GM12875 (cell line): Measurements from ENCODE around the gene DLX3.

Experiments used
- H3K4me3 ChIP-seq: one replicate; pipeline ENCODE4 v1.5.1; 2011; ENCODE audit warnings: low read depth, low read length, control low read depth
- CTCF ChIP-seq: IDR thresholded peaks from 2 replicates; pipeline ENCODE4 v1.5.1; 2011; ENCODE audit warnings: low read depth, mild to moderate bottlenecking, control low read depth, inconsistent platforms, low read length, moderate library complexity, borderline replicate concordance; ENCODE audit not compliant: insufficient read depth

Gene DLX3

GRCh38 chr17:50036455-50037261 lies 41.6 kb upstream of the DLX3 start:
- H3K4me3 ChIP-seq = no peak overlapping the region
- TF ChIP-seq CTCF = no peak

- TF ChIP-seq CTCF = no peak
Measured at GRCh38 chr17:50035945-50036344, 40.9 kb upstream of the DLX3 start.

DNA sequence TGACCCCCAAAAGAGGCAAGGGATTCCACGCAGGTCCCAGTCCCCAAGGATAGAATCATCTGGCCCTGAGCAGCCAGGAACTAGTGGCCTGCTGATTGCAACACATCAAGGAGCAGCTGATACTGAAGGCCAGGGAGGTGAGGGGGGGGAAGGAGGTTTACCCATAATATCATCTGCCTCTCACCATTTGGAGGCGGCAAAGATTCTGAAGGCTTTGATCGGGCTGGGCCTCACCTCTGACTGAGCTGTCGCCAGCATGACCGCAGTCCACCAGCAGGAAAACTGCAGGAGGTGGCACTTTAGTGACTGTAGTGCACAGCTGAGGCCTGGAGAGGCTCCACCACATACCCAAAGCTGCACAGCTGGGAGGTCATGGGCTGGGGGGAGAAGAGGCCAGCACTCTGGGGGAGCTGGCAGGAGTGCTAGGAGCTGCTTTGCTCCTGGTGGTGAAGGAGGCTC lies 40.4 kb upstream of the DLX3 start:
- no peak overlapping the region for H3K4me3 ChIP-seq
- no peak for TF ChIP-seq CTCF

More at GRCh38 chr17:50035945-50036344, 40.9 kb upstream of the DLX3 start:
- H3K4me3 ChIP-seq = no peak overlapping the region

- no peak overlapping the region for H3K4me3 ChIP-seq
- TF ChIP-seq CTCF = no peak
Measured at GRCh38 chr17:50034498-50035364, 39.7 kb upstream of the DLX3 start.

DNA sequence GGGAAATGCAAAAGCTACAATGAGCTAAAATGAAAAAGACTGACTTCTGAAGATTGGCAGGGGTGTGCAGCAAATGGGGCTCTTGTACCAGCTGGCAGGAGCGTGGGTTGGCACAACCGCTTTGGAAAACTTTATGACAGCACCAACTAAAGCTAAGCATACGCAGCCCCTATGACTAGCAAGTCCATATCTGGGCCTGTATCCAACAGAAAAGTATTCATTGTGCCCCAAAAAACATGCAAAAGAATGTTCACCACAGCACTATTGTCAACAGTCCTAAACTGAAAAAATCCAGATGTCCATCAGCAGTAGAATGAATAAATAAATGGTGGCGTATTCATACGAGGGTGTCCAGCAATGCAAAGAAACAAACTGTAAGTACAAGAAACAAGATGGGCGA lies 38.3 kb upstream of the DLX3 start:
- H3K4me3 ChIP-seq = no peak overlapping the region
- no peak for TF ChIP-seq CTCF

DNA sequence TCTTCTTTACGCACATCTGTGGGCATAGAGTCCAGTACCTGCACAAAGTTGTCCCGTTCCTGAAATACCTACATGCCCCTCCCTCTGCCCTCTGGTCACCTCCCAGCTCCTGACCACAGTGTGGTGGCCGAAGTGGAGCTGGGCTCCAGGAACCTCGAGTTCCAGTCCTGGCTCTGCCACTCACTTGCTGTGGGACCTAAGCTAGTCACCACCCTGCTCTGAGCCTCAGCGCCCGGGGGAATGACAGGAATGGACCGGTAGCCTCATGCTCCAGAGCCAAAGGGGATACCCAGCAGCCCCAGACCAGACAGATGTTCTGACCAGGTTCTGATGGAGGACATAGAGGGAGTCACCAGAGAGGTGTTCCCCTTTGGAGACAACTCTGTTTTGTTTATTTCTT lies 34.2 kb upstream of the DLX3 start:
- no peak overlapping the region for H3K4me3 ChIP-seq
- no peak for TF ChIP-seq CTCF
